ENCODE results near the gene FNDC8.

The FNDC8 gene

DNA sequence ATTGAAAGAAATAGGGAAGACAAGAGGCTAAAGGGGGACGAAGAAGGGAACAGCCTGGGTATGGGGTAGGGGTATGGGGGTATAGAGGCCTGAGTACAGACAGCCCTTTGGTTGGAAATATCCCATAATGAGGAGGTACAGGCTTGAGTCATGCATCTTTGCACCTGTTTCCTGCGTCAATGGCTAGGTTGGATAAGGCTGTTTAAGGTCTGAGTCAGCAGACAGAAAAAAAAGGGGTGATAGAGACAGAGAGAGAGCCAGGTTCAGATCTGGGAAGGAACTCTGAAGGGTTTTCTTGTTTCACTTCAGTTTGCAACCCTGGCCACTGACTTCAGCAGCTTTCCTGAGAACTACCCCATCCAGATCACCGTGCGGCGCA lies 8.5 kb downstream of the FNDC8 start:
- no peak overlapping the region for H2AFZ ChIP-seq
- no peak overlapping the region for H3K4me2 ChIP-seq (ENCODE audit: low read length)
- H3K36me3 ChIP-seq (ENCODE audit: control insufficient read depth, insufficient read depth, low read length): no peaks in the 10 kb centered on the region
- no peaks in the 10 kb centered on the region for H3K9me3 ChIP-seq (ENCODE audit: control insufficient read depth, low read length)
- no peaks in the 10 kb centered on the region for H3K79me2 ChIP-seq
- no peak overlapping the region for H3K27ac ChIP-seq
- no peak overlapping the region for H3K4me3 ChIP-seq (ENCODE audit: low read depth, low read length)
- TF ChIP-seq, protein P1, sequence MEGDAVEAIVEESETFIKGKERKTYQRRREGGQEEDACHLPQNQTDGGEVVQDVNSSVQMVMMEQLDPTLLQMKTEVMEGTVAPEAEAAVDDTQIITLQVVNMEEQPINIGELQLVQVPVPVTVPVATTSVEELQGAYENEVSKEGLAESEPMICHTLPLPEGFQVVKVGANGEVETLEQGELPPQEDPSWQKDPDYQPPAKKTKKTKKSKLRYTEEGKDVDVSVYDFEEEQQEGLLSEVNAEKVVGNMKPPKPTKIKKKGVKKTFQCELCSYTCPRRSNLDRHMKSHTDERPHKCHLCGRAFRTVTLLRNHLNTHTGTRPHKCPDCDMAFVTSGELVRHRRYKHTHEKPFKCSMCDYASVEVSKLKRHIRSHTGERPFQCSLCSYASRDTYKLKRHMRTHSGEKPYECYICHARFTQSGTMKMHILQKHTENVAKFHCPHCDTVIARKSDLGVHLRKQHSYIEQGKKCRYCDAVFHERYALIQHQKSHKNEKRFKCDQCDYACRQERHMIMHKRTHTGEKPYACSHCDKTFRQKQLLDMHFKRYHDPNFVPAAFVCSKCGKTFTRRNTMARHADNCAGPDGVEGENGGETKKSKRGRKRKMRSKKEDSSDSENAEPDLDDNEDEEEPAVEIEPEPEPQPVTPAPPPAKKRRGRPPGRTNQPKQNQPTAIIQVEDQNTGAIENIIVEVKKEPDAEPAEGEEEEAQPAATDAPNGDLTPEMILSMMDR (IDR thresholded peaks at IDR 0.05): no peak
- H3K4me1 ChIP-seq: no peaks in the 10 kb centered on the region
- no peaks in the 10 kb centered on the region for H3K27me3 ChIP-seq (ENCODE audit: control insufficient read depth, insufficient read depth, low read length)
- no peak overlapping the region for H3K9ac ChIP-seq

DNA sequence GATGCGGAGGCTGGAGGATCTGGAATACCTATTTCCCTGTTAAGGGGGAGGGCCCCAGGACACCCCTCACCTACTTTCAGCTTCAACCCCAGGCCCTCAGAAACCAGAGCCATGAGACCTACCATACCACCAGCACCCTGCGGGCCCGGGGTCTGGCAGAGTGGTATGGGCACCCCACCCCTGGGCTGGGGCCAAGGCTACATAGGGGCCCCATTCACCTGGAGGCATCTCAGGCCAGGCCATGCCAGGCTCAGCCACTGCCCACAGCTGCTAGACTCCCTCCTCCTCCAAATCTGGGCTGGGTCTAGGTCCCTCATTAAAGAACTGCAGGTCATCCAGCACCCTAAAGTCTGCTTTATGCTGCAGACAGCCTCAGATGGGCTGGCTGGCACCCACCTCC lies 9.0 kb downstream of the FNDC8 start:
- Histone ChIP-seq H3K36me3 (ENCODE audit: control insufficient read depth, insufficient read depth, low read length) (no peaks in the 10 kb centered on the region), H2AFZ (no peak overlapping the region), H3K27me3 (ENCODE audit: control insufficient read depth, insufficient read depth, low read length) (no peaks in the 10 kb centered on the region), H3K9me3 (ENCODE audit: control insufficient read depth, low read length) (no peaks in the 10 kb centered on the region), H3K4me1 (no peaks in the 10 kb centered on the region), H3K27ac (no peak overlapping the region), H3K9ac (no peak overlapping the region), H3K4me2 (ENCODE audit: low read length) (no peak overlapping the region), H3K79me2 (no peaks in the 10 kb centered on the region), H3K4me3 (ENCODE audit: low read depth, low read length) (no peak overlapping the region)
- TF ChIP-seq, protein P1 (IDR thresholded peaks at IDR 0.05): no peak

DNA sequence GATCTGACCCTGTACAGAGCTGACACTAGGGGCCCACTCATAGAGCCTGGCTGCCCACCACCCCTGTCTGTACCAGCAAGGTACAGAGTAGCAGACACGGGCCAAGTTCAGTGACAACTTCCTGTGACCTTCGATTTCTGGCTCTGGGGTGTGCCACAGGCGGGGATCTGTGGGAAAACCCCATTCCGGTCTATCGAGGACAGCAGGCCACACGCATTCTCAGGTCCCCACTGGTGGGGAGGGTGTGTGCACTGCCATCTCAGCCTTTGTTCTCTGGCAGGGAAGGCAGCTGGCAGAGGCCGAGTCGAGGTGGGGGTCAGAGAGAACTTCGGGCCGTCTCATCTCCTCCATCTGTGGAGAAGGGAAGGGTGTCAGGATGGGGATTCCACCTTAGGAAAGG lies 10.7 kb downstream of the FNDC8 start:
- H3K4me3 ChIP-seq (ENCODE audit: low read depth, low read length): no peak overlapping the region
- TF ChIP-seq, protein P1 (IDR thresholded peaks at IDR 0.05): no peak

DNA sequence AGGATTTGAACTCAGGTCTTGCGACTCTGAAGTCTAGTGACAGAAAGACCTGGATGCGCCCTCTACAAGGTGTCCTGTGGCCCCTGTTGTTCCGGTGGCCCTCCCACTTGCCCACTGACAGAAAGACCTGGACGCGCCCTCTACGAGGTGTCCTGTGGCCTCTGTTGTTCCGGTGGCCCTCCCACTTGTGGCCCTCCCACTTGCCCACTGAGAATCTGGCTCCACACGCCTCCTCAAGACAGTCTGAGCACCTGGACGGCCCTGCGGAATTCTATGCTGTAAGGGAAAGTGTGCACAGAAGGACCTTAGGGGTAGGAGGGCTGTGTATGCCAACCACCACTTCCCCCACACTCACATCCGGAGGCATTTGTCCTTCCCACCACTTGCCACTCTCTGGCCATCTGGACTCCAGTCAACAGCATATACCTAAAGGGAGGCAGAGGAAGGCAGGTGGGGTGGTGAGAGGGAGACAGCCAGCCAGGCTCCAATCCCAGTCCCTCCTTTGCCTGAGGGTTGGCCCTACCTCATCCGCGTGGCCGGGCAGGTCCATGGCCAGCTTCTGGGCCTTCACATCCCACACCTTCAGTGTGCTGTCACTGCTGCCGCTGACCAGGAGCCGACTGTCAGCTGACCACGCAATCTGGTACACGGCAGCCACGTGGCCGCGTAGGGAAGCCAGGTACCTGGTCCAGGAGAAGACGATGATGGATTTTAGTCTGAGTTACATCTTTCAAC lies 11.6 kb downstream of the FNDC8 start:
- no peak overlapping the region for H3K27ac ChIP-seq
- H3K36me3 ChIP-seq (ENCODE audit: control insufficient read depth, insufficient read depth, low read length): no peaks in the 10 kb centered on the region
- TF ChIP-seq, protein P1 (IDR thresholded peaks at IDR 0.05): no peak

More for the DNA sequence above, 10.7 kb downstream of the FNDC8 start:
- H3K9ac ChIP-seq: no peak overlapping the region
- no peak overlapping the region for H3K27ac ChIP-seq
- no peaks in the 10 kb centered on the region for H3K9me3 ChIP-seq (ENCODE audit: control insufficient read depth, low read length)
- H3K36me3 ChIP-seq (ENCODE audit: control insufficient read depth, insufficient read depth, low read length): no peaks in the 10 kb centered on the region
- H3K27me3 ChIP-seq (ENCODE audit: control insufficient read depth, insufficient read depth, low read length): no peaks in the 10 kb centered on the region
- H3K4me1 ChIP-seq: no peaks in the 10 kb centered on the region
- no peak overlapping the region for H3K4me2 ChIP-seq (ENCODE audit: low read length)
- no peaks in the 10 kb centered on the region for H3K79me2 ChIP-seq
- no peak overlapping the region for H2AFZ ChIP-seq

DNA sequence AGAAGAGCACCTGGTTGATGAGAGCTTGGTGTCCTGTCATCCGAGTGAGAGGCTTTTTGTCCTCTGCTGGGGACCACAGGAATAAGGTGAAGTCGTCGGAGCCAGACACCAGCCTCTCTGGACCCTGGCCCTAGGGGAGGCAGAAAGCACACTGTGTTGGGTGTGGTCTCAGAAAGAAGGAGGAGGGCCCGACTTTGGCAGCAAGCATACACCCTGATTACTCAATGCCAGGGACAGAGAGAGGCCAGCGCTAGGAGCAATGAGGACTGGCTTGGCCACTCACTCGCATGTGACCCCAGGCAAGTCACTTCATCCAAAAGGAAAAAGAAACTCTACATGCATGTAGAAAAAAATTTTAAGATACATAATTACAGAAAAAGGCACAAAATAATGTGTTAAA lies 13.9 kb downstream of the FNDC8 start:
- Histone ChIP-seq H3K79me2 (no peaks in the 10 kb centered on the region), H3K9me3 (ENCODE audit: control insufficient read depth, low read length) (no peaks in the 10 kb centered on the region), H2AFZ (no peak overlapping the region), H3K4me3 (ENCODE audit: low read depth, low read length) (no peak overlapping the region), H3K4me1 (no peaks in the 10 kb centered on the region), H3K9ac (no peak overlapping the region), H3K4me2 (ENCODE audit: low read length) (no peak overlapping the region), H3K36me3 (ENCODE audit: control insufficient read depth, insufficient read depth, low read length) (no peaks in the 10 kb centered on the region), H3K27ac (no peak overlapping the region), H3K27me3 (ENCODE audit: control insufficient read depth, insufficient read depth, low read length) (no peaks in the 10 kb centered on the region)
- TF ChIP-seq, protein P1 (IDR thresholded peaks at IDR 0.05): no peak

More for the DNA sequence above, 11.6 kb downstream of the FNDC8 start:
- H3K4me1 ChIP-seq: no peaks in the 10 kb centered on the region
- no peak overlapping the region for H3K4me2 ChIP-seq (ENCODE audit: low read length)
- no peak overlapping the region for H3K9ac ChIP-seq
- H2AFZ ChIP-seq: no peak overlapping the region
- H3K27me3 ChIP-seq (ENCODE audit: control insufficient read depth, insufficient read depth, low read length): no peaks in the 10 kb centered on the region
- no peak overlapping the region for H3K4me3 ChIP-seq (ENCODE audit: low read depth, low read length)
- H3K79me2 ChIP-seq: no peaks in the 10 kb centered on the region
- H3K9me3 ChIP-seq (ENCODE audit: control insufficient read depth, low read length): no peaks in the 10 kb centered on the region

Data from parathyroid adenoma (tissue), 2 donors.